HK-2 (cell line): Measurements from ENCODE around the gene PDE1A.
A peak's percentile ranks its signal among the peaks of the same experiment; 100 is the strongest.
"Not testable (repeated sequence)": the region's sequence is repeated elsewhere in the genome, so short reads cannot be mapped to it uniquely, and the experiment has no call there.

Experiments used
- DNase-seq: peaks from one replicate; pipeline ENCODE4 v3.0.0-alpha.2; 2018; ENCODE audit not compliant: unreplicated experiment

PDE1A gene

GRCh38 chr2:182406221-182406620 is 20.6 kb downstream of the PDE1A start:
- DNase-seq, result no peak

DNA sequence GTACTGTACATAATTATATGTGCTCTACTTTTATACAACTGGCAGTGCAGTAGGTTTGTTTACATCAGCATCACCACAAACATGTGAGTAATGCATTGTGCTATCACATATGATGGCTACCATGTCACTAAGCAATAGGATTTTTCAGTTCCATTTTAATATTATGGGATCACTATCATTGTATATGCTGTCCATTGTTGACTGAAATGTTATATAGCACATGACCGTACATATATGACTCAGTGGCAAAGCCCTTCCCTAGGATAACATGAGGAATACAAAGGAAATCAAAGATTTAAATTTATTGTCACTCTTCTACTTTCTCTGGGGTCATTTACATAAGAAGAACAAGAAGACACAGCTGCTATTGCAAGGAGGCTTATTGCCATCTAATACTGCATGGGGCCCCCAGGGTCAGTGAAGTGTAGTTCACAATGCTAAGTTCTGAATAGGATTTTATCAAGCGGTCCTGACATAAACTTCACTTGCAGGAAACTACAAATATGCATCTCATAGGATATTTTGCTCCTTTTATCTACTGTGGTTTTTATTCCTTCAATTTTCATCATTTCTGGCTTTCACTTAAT is 21.8 kb downstream of the PDE1A start:
- no peak for DNase-seq

DNA sequence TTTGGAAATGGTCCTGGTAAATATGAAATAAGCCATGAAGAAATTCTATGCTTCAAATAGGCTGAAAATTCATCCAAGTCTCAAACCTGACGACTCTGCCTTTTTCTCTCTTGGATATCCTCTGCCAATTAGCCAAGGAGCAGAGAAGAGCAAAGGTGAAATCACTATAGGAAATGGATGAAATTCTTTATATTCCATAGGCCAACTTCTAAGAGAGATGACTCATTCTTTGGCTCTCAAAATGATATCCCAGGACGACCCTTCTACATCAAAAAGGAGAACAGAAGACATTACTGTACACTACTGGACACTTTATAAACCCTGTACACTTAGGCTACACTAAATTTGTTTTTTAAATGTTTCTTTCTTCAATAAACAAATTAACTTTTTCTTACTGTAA is 22.7 kb downstream of the PDE1A start:
- DNase-seq, result no peak

GRCh38 chr2:182393270-182393760 is 33.5 kb downstream of the PDE1A start:
- DNase-seq, result no peak

DNA sequence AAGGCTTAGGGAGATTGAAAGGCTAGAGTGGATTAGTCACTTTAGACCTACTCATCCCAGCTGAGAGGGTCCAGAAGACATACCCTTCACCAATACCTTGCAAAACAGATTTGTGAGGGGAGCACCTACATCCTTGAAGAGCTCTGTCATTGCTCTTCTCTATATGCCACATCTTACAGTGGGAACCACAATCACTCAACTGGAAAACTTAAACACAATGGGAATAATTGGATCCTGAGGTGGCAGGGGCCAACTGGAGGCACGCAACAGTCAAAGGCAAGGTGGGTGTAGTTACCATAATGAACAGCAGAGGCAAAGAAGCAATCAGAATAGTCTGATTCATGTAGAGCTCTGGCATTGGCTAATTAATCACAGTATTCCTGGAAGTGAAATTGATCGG is 35.4 kb downstream of the PDE1A start:
- peak; percentile 10 for DNase-seq

GRCh38 chr2:182386267-182386880 is 40.5 kb downstream of the PDE1A start:
- DNase-seq, result not testable (repeated sequence)

DNA sequence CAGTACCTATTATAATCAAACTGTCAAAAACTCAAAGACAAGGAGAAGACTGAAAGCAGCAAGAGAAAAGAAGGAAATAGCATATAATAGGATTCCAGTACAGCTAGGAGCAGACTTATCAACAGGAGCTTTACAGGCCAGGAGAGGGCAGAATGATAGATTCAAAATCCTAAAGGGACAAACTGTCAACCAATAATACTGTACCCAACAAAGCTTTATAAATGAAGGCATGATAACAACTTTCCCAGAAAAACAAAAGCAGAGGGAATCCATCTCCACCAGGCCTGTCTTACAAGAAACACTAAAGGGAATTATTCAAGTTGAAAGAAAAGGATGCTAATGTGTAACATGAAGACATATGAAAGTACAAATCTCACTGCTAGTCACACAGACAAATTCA is 42.0 kb downstream of the PDE1A start:
- DNase-seq, result no peak

GRCh38 chr2:182381225-182381624 is 45.6 kb downstream of the PDE1A start:
- DNase-seq, result no peak

DNA sequence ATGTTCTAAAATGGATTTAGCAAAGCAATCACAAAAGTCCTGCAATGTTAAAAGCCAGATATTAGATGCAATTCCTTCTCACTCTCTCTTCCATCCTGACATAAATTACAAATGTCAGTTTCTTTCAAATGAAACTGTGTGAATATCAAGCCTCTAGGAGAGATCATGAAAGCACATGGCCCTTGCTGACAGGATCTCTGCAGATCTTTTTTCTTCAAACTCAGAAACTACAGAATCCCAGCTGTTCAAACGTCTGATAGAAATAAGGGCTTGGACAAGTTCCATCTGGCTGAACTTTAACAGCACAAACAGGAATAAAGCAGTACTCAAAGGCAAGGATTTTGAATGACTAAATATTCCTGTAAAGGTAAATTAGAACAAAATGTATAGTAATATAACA is 47.6 kb downstream of the PDE1A start:
- DNase-seq, result no peak

DNA sequence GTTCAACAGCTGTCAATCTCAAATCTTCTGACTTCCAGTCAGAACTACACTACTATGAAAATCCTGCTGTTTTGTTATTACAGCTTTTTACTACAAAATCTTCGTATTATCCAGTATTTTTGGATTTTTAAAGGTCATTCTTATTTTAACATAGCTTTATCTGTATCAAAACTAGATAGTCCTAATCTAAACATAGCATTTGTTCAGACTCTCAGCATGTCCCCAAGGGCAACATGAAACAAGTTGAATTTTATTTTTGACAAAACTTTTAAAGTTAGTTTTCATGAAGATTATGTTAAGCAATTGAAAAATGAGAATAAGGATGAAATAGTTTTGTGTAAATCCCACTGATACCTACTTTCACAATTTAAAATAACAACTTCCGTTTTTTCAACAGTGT is 48.1 kb downstream of the PDE1A start:
- no peak for DNase-seq

DNA sequence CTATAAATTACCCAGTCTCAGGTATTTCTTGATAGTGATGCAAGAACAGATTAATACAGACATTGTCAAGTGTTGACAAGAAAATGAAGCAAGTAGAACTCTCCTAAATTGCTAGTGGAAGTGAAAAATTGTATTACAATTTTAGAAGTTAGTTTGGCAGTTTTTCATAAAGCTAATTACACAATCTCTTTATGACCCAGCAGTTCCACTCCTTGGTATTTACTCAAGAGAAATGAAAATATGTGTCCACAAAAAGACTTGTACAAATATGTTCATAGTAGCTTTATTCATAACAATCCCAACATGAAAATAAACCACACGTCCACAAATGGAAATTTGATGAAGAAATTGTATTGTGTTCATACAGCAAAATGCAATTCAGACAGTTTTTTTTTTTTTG is 49.4 kb downstream of the PDE1A start:
- no peak for DNase-seq

DNA sequence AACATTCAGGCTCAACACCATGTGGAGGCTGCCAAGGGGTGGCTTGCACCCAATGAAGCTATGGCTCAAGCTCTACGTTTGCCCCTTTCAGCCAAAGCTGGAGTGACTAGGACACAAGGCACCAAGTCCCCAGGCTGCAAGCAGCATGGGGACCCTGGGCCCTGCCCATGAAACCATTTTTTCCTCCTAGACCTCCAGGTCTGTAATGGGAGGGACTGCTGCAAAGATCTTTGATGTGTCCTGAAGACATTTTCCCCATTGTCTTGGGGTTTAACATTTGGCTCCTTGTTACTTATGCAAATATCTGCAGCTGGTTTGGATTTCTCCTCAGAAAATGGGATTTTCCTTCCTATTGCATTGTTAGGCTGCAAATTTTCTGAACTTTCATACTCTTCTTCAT is 51.0 kb downstream of the PDE1A start:
- no peak for DNase-seq

DNA sequence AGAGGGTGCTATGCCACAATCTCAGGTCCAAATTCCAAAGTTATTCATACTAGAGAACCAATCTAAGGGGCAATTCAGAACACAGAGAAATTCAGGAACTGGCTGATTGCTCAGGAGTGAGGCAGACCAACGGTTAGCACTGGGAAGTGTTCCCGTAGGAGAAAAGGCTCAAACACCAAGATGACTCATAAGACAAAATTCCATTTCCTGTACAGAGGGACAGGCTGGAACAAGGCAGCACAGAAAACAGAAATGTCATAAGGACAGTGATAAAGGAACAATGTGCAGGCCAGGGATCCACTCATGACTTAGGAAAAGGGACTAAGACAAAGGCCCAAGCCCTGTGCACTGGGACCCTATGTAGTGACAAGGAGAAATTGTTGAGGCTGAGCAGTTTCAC is 54.2 kb downstream of the PDE1A start:
- peak; percentile 52 for DNase-seq

DNA sequence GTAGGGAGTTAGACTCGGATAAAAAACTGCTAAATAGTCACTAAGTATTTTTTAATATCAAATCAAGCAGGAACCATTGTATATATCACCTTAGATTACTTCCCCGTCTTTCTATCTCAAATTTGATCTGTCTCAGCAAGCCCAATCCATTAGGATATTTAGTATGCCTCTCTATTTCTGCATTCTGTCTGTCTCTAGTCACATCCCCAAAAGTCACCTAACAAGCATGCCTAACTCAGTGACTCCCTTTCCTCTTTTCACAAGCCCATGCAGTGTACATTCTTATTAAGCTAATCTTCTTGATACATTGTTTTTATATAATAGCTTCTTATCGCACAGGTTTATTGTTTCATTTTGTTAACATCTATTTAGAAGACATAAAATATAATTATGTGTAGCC is 57.8 kb downstream of the PDE1A start:
- DNase-seq, result no peak

DNA sequence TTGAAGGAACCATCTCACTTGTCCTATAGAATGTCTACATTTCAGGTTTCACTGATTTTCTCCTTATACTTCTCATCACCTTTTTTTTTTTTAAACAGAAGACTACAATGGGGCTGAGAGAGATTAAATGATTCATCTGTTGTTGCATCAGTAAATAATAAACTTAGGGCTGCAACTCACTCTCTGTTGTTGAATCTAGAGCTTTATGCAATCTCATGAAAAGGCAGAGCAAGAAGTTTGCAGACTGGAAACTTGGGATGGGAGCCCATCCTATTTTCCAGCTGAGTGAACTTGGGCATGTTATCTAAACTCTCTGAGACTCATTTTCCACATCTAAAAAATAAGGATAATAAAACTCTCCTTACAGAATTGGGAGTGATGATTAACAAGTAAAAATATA is 58.4 kb downstream of the PDE1A start:
- no peak for DNase-seq

- no peak for DNase-seq
Measured at GRCh38 chr2:182367401-182367800, 59.4 kb downstream of the PDE1A start.

DNA sequence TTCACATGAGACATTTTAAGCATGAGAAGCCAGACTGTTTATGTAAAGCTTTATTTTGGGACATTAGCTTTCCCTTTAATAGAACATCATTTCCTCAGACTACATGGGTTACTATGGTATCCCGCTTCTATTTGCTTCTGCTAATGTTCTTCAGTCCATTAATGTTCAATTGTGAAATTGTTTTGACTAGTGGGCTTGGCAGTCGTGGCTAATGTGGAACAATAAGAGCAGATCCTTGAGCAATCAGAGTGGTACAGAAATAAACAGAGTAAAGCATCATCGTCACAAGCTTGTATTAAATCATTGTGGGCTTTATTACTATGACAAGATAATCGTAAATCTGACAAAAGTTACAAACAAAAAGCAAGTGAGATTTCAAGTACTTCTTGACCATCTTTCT is 60.2 kb downstream of the PDE1A start:
- no peak for DNase-seq

GRCh38 chr2:182365855-182366254 is 61.0 kb downstream of the PDE1A start:
- no peak for DNase-seq

DNA sequence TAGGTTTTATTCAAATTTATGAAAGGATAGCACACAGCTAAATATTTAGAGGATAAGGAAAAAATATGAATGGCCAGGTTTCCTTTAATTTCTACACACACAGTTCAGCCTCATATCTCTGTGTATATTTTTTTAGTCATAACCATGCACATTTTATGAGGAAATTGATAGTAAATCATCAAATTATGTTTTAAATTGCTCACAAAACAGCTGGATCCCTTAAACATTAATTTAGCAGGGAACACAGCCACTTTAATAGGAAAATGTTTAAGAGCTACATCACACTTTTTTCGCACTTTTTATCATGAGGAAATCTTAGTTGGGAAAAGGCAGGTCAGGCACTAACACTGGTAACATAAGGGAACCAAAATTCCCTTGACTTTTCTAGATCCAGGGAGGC is 65.4 kb downstream of the PDE1A start:
- no peak for DNase-seq

DNA sequence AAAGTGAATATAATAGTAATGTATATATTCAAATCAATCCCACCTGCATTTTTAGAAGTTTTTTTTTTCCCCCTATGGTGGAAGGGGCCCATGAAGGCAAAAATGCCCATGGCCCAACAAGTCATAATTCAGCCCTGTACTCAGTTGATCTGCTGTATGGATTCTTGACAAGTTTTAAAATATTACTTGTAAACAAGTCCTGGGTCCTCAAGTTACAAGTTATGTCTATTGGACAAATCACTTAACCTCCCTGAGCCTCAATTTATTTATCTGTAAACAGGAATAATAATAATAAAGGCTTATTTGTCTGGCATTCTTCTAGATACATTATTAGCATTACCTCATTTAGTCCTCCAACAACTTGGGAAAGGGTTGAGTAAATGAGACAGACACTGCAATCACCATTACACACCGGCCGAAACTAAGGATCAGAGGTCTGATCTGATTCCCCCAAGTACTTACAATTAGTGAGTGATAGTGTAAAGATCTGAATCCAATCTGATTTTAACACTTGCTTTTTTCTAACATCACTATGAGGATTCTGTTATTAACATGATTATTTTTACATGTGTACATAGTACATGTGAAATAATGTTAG is 66.1 kb downstream of the PDE1A start:
- no peak for DNase-seq

DNA sequence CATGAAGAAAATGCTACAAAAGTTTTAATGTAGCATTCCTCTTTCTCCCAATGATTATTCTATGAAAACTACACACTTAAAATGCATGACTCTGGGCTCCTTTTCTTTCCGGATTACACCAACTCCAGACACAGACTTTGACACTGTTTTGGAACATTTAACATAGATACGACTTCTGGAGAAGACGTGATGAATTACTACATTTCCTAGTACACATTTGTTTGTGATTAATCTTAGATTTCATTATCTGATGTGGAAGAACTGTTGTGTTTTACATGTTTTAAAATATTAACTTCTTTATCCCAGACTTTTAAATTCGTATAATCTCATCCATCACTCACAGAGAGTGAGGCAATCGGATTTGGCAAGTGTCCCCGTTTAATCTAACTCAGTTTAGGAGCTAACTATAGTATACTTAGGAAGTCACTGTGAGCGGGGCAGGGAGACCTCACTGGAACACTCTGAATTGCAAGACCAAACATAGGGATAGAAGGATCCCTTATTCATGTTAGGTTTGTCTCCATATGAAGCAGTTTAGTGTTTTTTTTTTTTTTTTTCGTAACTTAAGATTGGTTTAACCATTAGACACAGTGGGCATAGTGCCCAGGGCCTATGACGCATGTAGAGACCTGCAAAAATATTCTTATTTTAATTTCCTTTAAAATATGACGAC is 66.7 kb downstream of the PDE1A start:
- DNase-seq, result no peak

GRCh38 chr2:182359027-182359989 is 67.5 kb downstream of the PDE1A start:
- DNase-seq, result no peak
